Thoracic aorta (tissue), 2 donors: Measurements from ENCODE around the gene ZNF761. TPM values are rescaled to one million over a fixed set of nuclear protein-coding genes. Genes with fewer than 3 reads are reported as not detected.
"Not testable (repeated sequence)": the region's sequence is repeated elsewhere in the genome, so short reads cannot be mapped to it uniquely, and the experiment has no call there.

Experiments used
- ATAC-seq: fragments of 150-250 bp; one replicate; pipeline ENCODE4 v1.8.0; 2017; ENCODE audit warnings: low read depth; ENCODE audit not compliant: insufficient number of reproducible peaks, low FRiP score
- DNase-seq: peaks from one replicate; pipeline ENCODE4 v3.0.0-alpha.2; 2020; ENCODE audit warnings: low spot score
- H3K27ac ChIP-seq, 2 donors: fragments of 200-600 bp; sonication (generic); 1 replicate in 1 of 2; 2 replicates in 1 of 2; pipeline ENCODE4 v1.5.1; 2016; ENCODE audit warnings: mild to moderate bottlenecking in 2 of 2, moderate library complexity in 2 of 2
- H3K27me3 ChIP-seq: fragments of 200-600 bp; sonication (generic); replicated peaks from 2 replicates; pipeline ENCODE4 v1.6.0; 2016; ENCODE audit warnings: mild to moderate bottlenecking; ENCODE audit not compliant: insufficient read depth
- H3K36me3 ChIP-seq: fragments of 200-600 bp; sonication (generic); one replicate; pipeline ENCODE4 v1.5.1; 2016
- H3K4me1 ChIP-seq, 2 donors: fragments of 200-600 bp; sonication (generic); 1 replicate in 1 of 2; 2 replicates in 1 of 2; pipeline versions ENCODE4 v1.5.1 to v1.6.0; 2016; ENCODE audit warnings: low read depth in 2 of 2, mild to moderate bottlenecking in 1 of 2; ENCODE audit not compliant: control insufficient read depth in 1 of 2
- H3K4me3 ChIP-seq: fragments of 200-600 bp; sonication (generic); 2 replicates; pipeline ENCODE4 v1.5.1; 2016; ENCODE audit warnings: mild to moderate bottlenecking
- H3K9me3 ChIP-seq: fragments of 200-600 bp; sonication (generic); 2 replicates; pipeline ENCODE4 v1.5.1; 2016
- CTCF ChIP-seq: fragments of 200-600 bp; sonication (generic); IDR thresholded peaks from one replicate; pipeline ENCODE4 v1.5.1; 2019; ENCODE audit warnings: antibody characterized with exemption
- total RNA-seq, 2 donors: library from RNA; depleted of rRNA; stranded (reverse); fragments of >200 nt; gene quantifications; one replicate each; pipeline versions ENCODE4 v1.1.0 to v1.2.3, GENCODE V29; 2016

The ZNF761 gene
- total RNA-seq, 2 donors from 2014 or later = 14.0 to 16.8 TPM

- TF ChIP-seq CTCF = no peak
- H3K4me1 ChIP-seq = peaks cover 5 to 22% of the 10 kb centered on the region in 2 donors
- peak overlapping the region; percentile 98 for H3K4me3 ChIP-seq
- no peaks in the 10 kb centered on the region for H3K36me3 ChIP-seq
- ATAC-seq (peak; percentile 47), DNase-seq (peak; percentile 18)
- no peaks in the 10 kb centered on the region for H3K27me3 ChIP-seq
- peaks cover 5% of the 10 kb centered on the region for H3K9me3 ChIP-seq
- peak overlapping the region; percentile 84 to 89 for H3K27ac ChIP-seq
Observed at GRCh38 chr19:53394522-53394973, 37.2 kb upstream of the ZNF761 start.

GRCh38 chr19:53394974-53395839, 36.6 kb upstream of the ZNF761 start, which contains the start of gene ZNF765:
ZNF765 (plus strand) TSS chr19:53395149; CDS start chr19:53398016, 2,867 bp downstream.
- no peaks in the 10 kb centered on the region for H3K27me3 ChIP-seq
- DNase-seq = peak; percentile 90
- peak within 1 kb of the TSS; percentile 98 for H3K4me3 ChIP-seq
- H3K4me1 ChIP-seq = peaks cover 5 to 22% of the 10 kb centered on the region in 2 donors
- peak within 1 kb of the TSS; percentile 84 to 89 for H3K27ac ChIP-seq
- peak; percentile 66 for TF ChIP-seq CTCF
- ATAC-seq = peak; percentile 99
- H3K9me3 ChIP-seq = no peaks in the 10 kb centered on the region
- peaks cover 4% of the 10 kb centered on the region for H3K36me3 ChIP-seq

GRCh38 chr19:53395840-53396524, 35.8 kb upstream of the ZNF761 start:
- DNase-seq, H3K27me3 ChIP-seq, ATAC-seq, H3K36me3 ChIP-seq, H3K9me3 ChIP-seq: not testable (repeated sequence)
- H3K27ac ChIP-seq = peak overlapping the region; percentile 84 to 89
- peaks cover 5 to 22% of the 10 kb centered on the region in 2 donors for H3K4me1 ChIP-seq
- H3K4me3 ChIP-seq = peak overlapping the region; percentile 98

- no peak for TF ChIP-seq CTCF
- H3K4me3 ChIP-seq = peak overlapping the region; percentile 98
- H3K36me3 ChIP-seq = peaks cover 8% of the 10 kb centered on the region
- DNase-seq (no peak), ATAC-seq (no peak)
- no peaks in the 10 kb centered on the region for H3K27me3 ChIP-seq
- H3K27ac ChIP-seq = no peak overlapping the region
- peaks cover 5 to 22% of the 10 kb centered on the region in 2 donors for H3K4me1 ChIP-seq
- H3K9me3 ChIP-seq = no peaks in the 10 kb centered on the region
Observed at GRCh38 chr19:53396525-53396868, 35.3 kb upstream of the ZNF761 start.

GRCh38 chr19:53397918-53398317, 33.9 kb upstream of the ZNF761 start:
- not testable (repeated sequence) for H3K4me3 ChIP-seq, H3K27me3 ChIP-seq, ATAC-seq, H3K9me3 ChIP-seq, H3K27ac ChIP-seq, DNase-seq
- Histone ChIP-seq H3K36me3 (peaks cover 17% of the 10 kb centered on the region), H3K4me1 (peaks cover 5 to 22% of the 10 kb centered on the region in 2 donors)
